ENCODE data around the gene NR2F1-AS1. TPM values are rescaled to one million over a fixed set of nuclear protein-coding genes. Genes with fewer than 3 reads are reported as not detected.

NR2F1-AS1 gene
- total RNA-seq, 1 donor from 2014 or later = 53.1 TPM

- peaks cover 64% of the 10 kb centered on the region for H3K4me1 Mint-ChIP-seq
- peak; percentile 34 for DNase-seq (ENCODE audit: low read depth, low spot score)
- H3K27ac Mint-ChIP-seq (ENCODE audit: unreplicated experiment) = peak overlapping the region; percentile 97
Observed at GRCh38 chr5:93421468-93421867, 159.6 kb downstream of the NR2F1-AS1 start.

GRCh38 chr5:93417490-93417889, 163.5 kb downstream of the NR2F1-AS1 start:
- no peaks in the 10 kb centered on the region for H3K9me3 Mint-ChIP-seq
- TF ChIP-seq CTCF (conservative IDR thresholded peaks at IDR 0.05) = no peak
- peaks cover 2% of the 10 kb centered on the region for H3K36me3 Mint-ChIP-seq (ENCODE audit: low read depth)
- no peaks in the 10 kb centered on the region for H3K27me3 Mint-ChIP-seq (ENCODE audit: low read depth)
- no peak overlapping the region for H3K27ac Mint-ChIP-seq (ENCODE audit: unreplicated experiment)
- DNase-seq (ENCODE audit: low read depth, low spot score) = no peak
- peaks cover 38% of the 10 kb centered on the region for H3K4me1 Mint-ChIP-seq
- no peak overlapping the region for H3K4me3 Mint-ChIP-seq

More at GRCh38 chr5:93421468-93421867, 159.6 kb downstream of the NR2F1-AS1 start:
- Mint-ChIP-seq H3K36me3 (ENCODE audit: low read depth) (peaks cover 2% of the 10 kb centered on the region), H3K4me3 (peak overlapping the region; percentile 82), H3K27me3 (ENCODE audit: low read depth) (no peaks in the 10 kb centered on the region), H3K9me3 (no peaks in the 10 kb centered on the region)
- no peak for TF ChIP-seq CTCF (conservative IDR thresholded peaks at IDR 0.05)

GRCh38 chr5:93415819-93416218, 165.2 kb downstream of the NR2F1-AS1 start:
- no peak overlapping the region for H3K27ac Mint-ChIP-seq (ENCODE audit: unreplicated experiment)
- peaks cover 21% of the 10 kb centered on the region for H3K4me1 Mint-ChIP-seq
- H3K9me3 Mint-ChIP-seq = no peaks in the 10 kb centered on the region
- no peak overlapping the region for H3K4me3 Mint-ChIP-seq
- DNase-seq (ENCODE audit: low read depth, low spot score) = no peak
- H3K27me3 Mint-ChIP-seq (ENCODE audit: low read depth) = no peaks in the 10 kb centered on the region
- no peak for TF ChIP-seq CTCF (conservative IDR thresholded peaks at IDR 0.05)
- H3K36me3 Mint-ChIP-seq (ENCODE audit: low read depth) = peaks cover 2% of the 10 kb centered on the region

- Mint-ChIP-seq H3K9me3 (no peaks in the 10 kb centered on the region), H3K36me3 (ENCODE audit: low read depth) (peaks cover 2% of the 10 kb centered on the region), H3K4me3 (no peak overlapping the region)
Observed at GRCh38 chr5:93411716-93412115, 169.3 kb downstream of the NR2F1-AS1 start.

GRCh38 chr5:93409691-93410090, 171.3 kb downstream of the NR2F1-AS1 start:
- Mint-ChIP-seq H3K27ac (ENCODE audit: unreplicated experiment) (peak overlapping the region; percentile 30), H3K9me3 (peaks cover 6% of the 10 kb centered on the region), H3K4me1 (peaks cover 42% of the 10 kb centered on the region), H3K4me3 (no peak overlapping the region), H3K36me3 (ENCODE audit: low read depth) (peaks cover 6% of the 10 kb centered on the region), H3K27me3 (ENCODE audit: low read depth) (no peaks in the 10 kb centered on the region)
- no peak for DNase-seq (ENCODE audit: low read depth, low spot score)
- no peak for TF ChIP-seq CTCF (conservative IDR thresholded peaks at IDR 0.05)

More at GRCh38 chr5:93411716-93412115, 169.3 kb downstream of the NR2F1-AS1 start:
- H3K4me1 Mint-ChIP-seq = peaks cover 30% of the 10 kb centered on the region
- DNase-seq (ENCODE audit: low read depth, low spot score) = no peak
- H3K27ac Mint-ChIP-seq (ENCODE audit: unreplicated experiment) = no peak overlapping the region
- no peak for TF ChIP-seq CTCF (conservative IDR thresholded peaks at IDR 0.05)
- no peaks in the 10 kb centered on the region for H3K27me3 Mint-ChIP-seq (ENCODE audit: low read depth)

All from neural crest cell (in vitro differentiated cells).